Kidney epithelial cell (primary cell): ENCODE measurements around the gene CA10. TPM values are rescaled to one million over a fixed set of nuclear protein-coding genes. Genes with fewer than 3 reads are reported as not detected.
A peak's percentile ranks its signal among the peaks of the same experiment; 100 is the strongest.

Experiments
- DNase-seq: peaks from one replicate; pipeline ENCODE4 v3.0.0-alpha.2; 2010; ENCODE audit warnings: low read depth
- H3K27me3 ChIP-seq: 2 replicates; pipeline ENCODE4 v1.6.0; 2011; ENCODE audit warnings: low read length; ENCODE audit not compliant: control insufficient read depth, insufficient read depth
- H3K36me3 ChIP-seq: 2 replicates; pipeline ENCODE4 v1.5.1; 2011; ENCODE audit warnings: low read length; ENCODE audit not compliant: control insufficient read depth, insufficient read depth
- H3K4me3 ChIP-seq: 2 replicates; pipeline ENCODE4 v1.5.1; 2011; ENCODE audit warnings: low read depth, mild to moderate bottlenecking, control low read depth, low read length
- CTCF ChIP-seq: IDR thresholded peaks from 2 replicates; pipeline ENCODE4 v1.5.1; 2011; ENCODE audit warnings: mild to moderate bottlenecking, moderate library complexity, low read length, control low read depth, inconsistent platforms; ENCODE audit not compliant: insufficient read depth, poor library complexity, severe bottlenecking
- total RNA-seq: library from RNA; depleted of rRNA; stranded (reverse); fragments of >200 nt; gene quantifications from 2 replicates; pipeline ENCODE4 v1.2.3, GENCODE V29; 2015

The CA10 gene
- total RNA-seq, 1 donor from 2014 or later: 0.13 TPM

DNA sequence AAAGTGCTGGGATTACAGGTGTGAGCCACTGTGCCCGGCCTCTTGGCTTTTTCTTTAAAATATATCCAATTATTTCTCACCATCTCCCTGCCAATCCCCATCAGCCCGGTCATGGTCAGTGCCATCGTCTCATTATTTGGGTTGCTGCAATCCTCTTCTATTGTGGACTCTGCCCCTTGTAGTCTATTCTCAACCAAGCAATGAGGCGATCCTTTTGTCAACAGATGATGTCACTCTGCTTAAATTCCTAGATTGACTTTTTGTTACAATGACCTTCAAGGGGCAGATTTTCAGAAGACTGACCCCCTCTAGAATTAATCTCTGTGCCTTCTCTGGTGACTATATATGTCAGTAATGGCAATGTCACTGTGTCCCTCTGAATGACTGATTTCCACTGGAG lies 513.5 kb downstream of the CA10 start:
- no peak for TF ChIP-seq CTCF
- DNase-seq: no peak
- H3K36me3 ChIP-seq: no peaks in the 10 kb centered on the region
- no peaks in the 10 kb centered on the region for H3K27me3 ChIP-seq
- H3K4me3 ChIP-seq: no peak overlapping the region

GRCh38 chr17:51643702-51644490 lies 514.6 kb downstream of the CA10 start:
- H3K27me3 ChIP-seq: no peaks in the 10 kb centered on the region
- no peak for TF ChIP-seq CTCF
- no peak for DNase-seq
- no peaks in the 10 kb centered on the region for H3K36me3 ChIP-seq
- no peak overlapping the region for H3K4me3 ChIP-seq

DNA sequence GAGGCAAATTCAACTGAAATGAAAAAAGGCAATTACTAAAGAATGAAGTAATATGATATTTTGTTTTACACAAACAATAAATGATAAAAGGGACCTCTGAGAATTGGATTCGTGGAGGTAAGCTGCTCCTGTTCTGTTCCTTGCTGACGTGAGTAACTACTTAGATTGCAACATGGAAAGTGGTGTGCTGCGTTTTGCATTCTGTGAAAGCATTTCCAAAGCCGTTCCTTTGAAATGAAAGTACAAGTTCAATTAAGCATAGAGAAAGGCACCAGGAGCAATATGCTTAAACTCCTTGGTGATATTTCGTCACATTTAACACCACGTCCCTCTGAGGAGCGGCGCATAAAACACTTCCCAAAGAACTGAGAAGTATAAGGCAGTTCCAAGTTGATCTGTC lies 516.5 kb downstream of the CA10 start:
- H3K27me3 ChIP-seq: no peaks in the 10 kb centered on the region
- TF ChIP-seq CTCF: no peak

DNA sequence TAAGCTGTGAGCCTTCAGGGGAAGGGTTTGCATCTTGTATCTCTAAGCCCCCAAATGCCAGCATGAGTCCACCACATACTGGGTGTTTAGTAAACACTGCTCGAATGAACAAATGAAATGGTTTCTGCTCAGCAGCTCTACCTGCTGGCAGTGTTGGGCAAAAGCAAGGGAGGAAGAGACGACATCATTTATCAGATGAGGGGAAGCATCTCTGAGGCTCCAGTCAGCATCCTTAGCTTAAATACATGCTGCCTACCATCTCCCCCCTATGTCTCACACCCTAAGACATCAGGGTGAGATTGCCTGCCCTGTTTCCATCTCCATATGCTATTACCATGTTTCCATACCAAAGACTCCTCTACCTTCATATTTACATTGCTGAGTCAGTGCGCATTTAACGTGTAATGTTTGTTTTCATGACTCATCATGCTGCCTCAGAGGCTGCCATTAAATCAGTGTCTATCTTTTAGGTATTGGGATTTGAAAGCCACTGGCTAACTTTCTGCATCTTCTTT lies 518.3 kb downstream of the CA10 start:
- Histone ChIP-seq H3K36me3 (no peaks in the 10 kb centered on the region), H3K4me3 (no peak overlapping the region), H3K27me3 (no peaks in the 10 kb centered on the region)
- DNase-seq: no peak
- TF ChIP-seq CTCF: peak; percentile 10

More for the DNA sequence above, 516.5 kb downstream of the CA10 start:
- H3K36me3 ChIP-seq: no peaks in the 10 kb centered on the region
- H3K4me3 ChIP-seq: no peak overlapping the region
- DNase-seq: no peak

GRCh38 chr17:51638971-51639370 lies 519.5 kb downstream of the CA10 start:
- no peak for TF ChIP-seq CTCF
- DNase-seq: no peak
- no peaks in the 10 kb centered on the region for H3K27me3 ChIP-seq
- no peak overlapping the region for H3K4me3 ChIP-seq
- H3K36me3 ChIP-seq: no peaks in the 10 kb centered on the region

GRCh38 chr17:51636291-51636690 lies 522.2 kb downstream of the CA10 start:
- Histone ChIP-seq H3K36me3 (no peaks in the 10 kb centered on the region), H3K27me3 (no peaks in the 10 kb centered on the region), H3K4me3 (no peak overlapping the region)
- TF ChIP-seq CTCF: no peak
- no peak for DNase-seq
